ENCODE results near the gene DNMBP.
"Not testable (repeated sequence)": the region's sequence is repeated elsewhere in the genome, so short reads cannot be mapped to it uniquely, and the experiment has no call there.

Gene DNMBP

GRCh38 chr10:99952799-99953198 lies 56.9 kb downstream of the DNMBP start:
- TF ChIP-seq CTCF (IDR thresholded peaks at IDR 0.05; ENCODE audit: control insufficient read depth, insufficient read depth, low read depth, low read length, missing control alignments) = no peak
- H3K4me3 ChIP-seq (ENCODE audit: control insufficient read depth, low read depth, low read length) = no peak overlapping the region
- no peak for DNase-seq (ENCODE audit: low read depth)

GRCh38 chr10:99946051-99946450 lies 63.7 kb downstream of the DNMBP start:
- not testable (repeated sequence) for H3K4me3 ChIP-seq (ENCODE audit: control insufficient read depth, low read depth, low read length); DNase-seq (ENCODE audit: low read depth)

GRCh38 chr10:99945263-99945662 lies 64.5 kb downstream of the DNMBP start:
- DNase-seq (ENCODE audit: low read depth) = peak; percentile 57
- no peak overlapping the region for H3K4me3 ChIP-seq (ENCODE audit: control insufficient read depth, low read depth, low read length)
- TF ChIP-seq CTCF (IDR thresholded peaks at IDR 0.05; ENCODE audit: control insufficient read depth, insufficient read depth, low read depth, low read length, missing control alignments) = no peak

GRCh38 chr10:99944860-99945259 lies 64.9 kb downstream of the DNMBP start:
- no peak overlapping the region for H3K4me3 ChIP-seq (ENCODE audit: control insufficient read depth, low read depth, low read length)
- no peak for TF ChIP-seq CTCF (IDR thresholded peaks at IDR 0.05; ENCODE audit: control insufficient read depth, insufficient read depth, low read depth, low read length, missing control alignments)
- DNase-seq (ENCODE audit: low read depth) = no peak

GRCh38 chr10:99943908-99944307 lies 65.8 kb downstream of the DNMBP start:
- TF ChIP-seq CTCF (IDR thresholded peaks at IDR 0.05; ENCODE audit: control insufficient read depth, insufficient read depth, low read depth, low read length, missing control alignments) = no peak
- no peak for DNase-seq (ENCODE audit: low read depth)
- H3K4me3 ChIP-seq (ENCODE audit: control insufficient read depth, low read depth, low read length) = no peak overlapping the region

- TF ChIP-seq CTCF (IDR thresholded peaks at IDR 0.05; ENCODE audit: control insufficient read depth, insufficient read depth, low read depth, low read length, missing control alignments) = no peak
- no peak overlapping the region for H3K4me3 ChIP-seq (ENCODE audit: control insufficient read depth, low read depth, low read length)
These were observed 67.6 kb downstream of the DNMBP start for GRCh38 chr10:99941942-99942820.

GRCh38 chr10:99938563-99938962 lies 71.2 kb downstream of the DNMBP start:
- DNase-seq (ENCODE audit: low read depth) = no peak
- TF ChIP-seq CTCF (IDR thresholded peaks at IDR 0.05; ENCODE audit: control insufficient read depth, insufficient read depth, low read depth, low read length, missing control alignments) = no peak
- H3K4me3 ChIP-seq (ENCODE audit: control insufficient read depth, low read depth, low read length) = no peak overlapping the region

More at GRCh38 chr10:99941942-99942820, 67.6 kb downstream of the DNMBP start:
- no peak for DNase-seq (ENCODE audit: low read depth)
